Measurements from ENCODE around the gene WWOX.

The WWOX gene

GRCh38 chr16:78065319-78065718 lies 34.1 kb upstream of the WWOX start:
- no peak for DNase-seq (ENCODE audit: low read depth)
- TF ChIP-seq MYC (IDR thresholded peaks at IDR 0.05; ENCODE audit: low read depth, low read length), result no peak
- TF ChIP-seq POLR2A (IDR thresholded peaks at IDR 0.05; ENCODE audit: extremely low read depth, insufficient read length), result no peak
- TF ChIP-seq CTCF (IDR thresholded peaks at IDR 0.05; ENCODE audit: low read depth, low read length), result no peak
- H3K4me3 ChIP-seq (ENCODE audit: low read depth, low read length), result no peak overlapping the region

GRCh38 chr16:78069913-78070312 lies 29.5 kb upstream of the WWOX start:
- TF ChIP-seq MAX (IDR thresholded peaks at IDR 0.05; ENCODE audit: low read depth, low read length) (no peak), MYC (IDR thresholded peaks at IDR 0.05; ENCODE audit: low read depth, low read length) (no peak), POLR2A (IDR thresholded peaks at IDR 0.05; ENCODE audit: extremely low read depth, insufficient read length) (no peak), CTCF (IDR thresholded peaks at IDR 0.05; ENCODE audit: low read depth, low read length) (no peak)
- no peak for DNase-seq (ENCODE audit: low read depth)
- H3K4me3 ChIP-seq (ENCODE audit: low read depth, low read length), result no peak overlapping the region

- H3K4me3 ChIP-seq (ENCODE audit: low read depth, low read length), result no peak overlapping the region
- no peak for DNase-seq (ENCODE audit: low read depth)
- TF ChIP-seq MAX (IDR thresholded peaks at IDR 0.05; ENCODE audit: low read depth, low read length) (no peak), MYC (IDR thresholded peaks at IDR 0.05; ENCODE audit: low read depth, low read length) (no peak), POLR2A (IDR thresholded peaks at IDR 0.05; ENCODE audit: extremely low read depth, insufficient read length) (no peak), CTCF (IDR thresholded peaks at IDR 0.05; ENCODE audit: low read depth, low read length) (no peak)
These were observed 27.2 kb upstream of the WWOX start for GRCh38 chr16:78072275-78072674.

GRCh38 chr16:78075800-78076199 lies 23.7 kb upstream of the WWOX start:
- TF ChIP-seq POLR2A (IDR thresholded peaks at IDR 0.05; ENCODE audit: extremely low read depth, insufficient read length) (no peak), MAX (IDR thresholded peaks at IDR 0.05; ENCODE audit: low read depth, low read length) (no peak), MYC (IDR thresholded peaks at IDR 0.05; ENCODE audit: low read depth, low read length) (no peak), CTCF (IDR thresholded peaks at IDR 0.05; ENCODE audit: low read depth, low read length) (no peak)
- no peak for DNase-seq (ENCODE audit: low read depth)
- H3K4me3 ChIP-seq (ENCODE audit: low read depth, low read length), result no peak overlapping the region

- no peak overlapping the region for H3K4me3 ChIP-seq (ENCODE audit: low read depth, low read length)
- TF ChIP-seq MAX (IDR thresholded peaks at IDR 0.05; ENCODE audit: low read depth, low read length) (no peak), CTCF (IDR thresholded peaks at IDR 0.05; ENCODE audit: low read depth, low read length) (no peak), POLR2A (IDR thresholded peaks at IDR 0.05; ENCODE audit: extremely low read depth, insufficient read length) (no peak), MYC (IDR thresholded peaks at IDR 0.05; ENCODE audit: low read depth, low read length) (no peak)
- DNase-seq (ENCODE audit: low read depth), result no peak
These were observed 18.1 kb upstream of the WWOX start for GRCh38 chr16:78081341-78081740.

GRCh38 chr16:78091419-78091818 lies 8.0 kb upstream of the WWOX start:
- DNase-seq (ENCODE audit: low read depth), result no peak
- no peak overlapping the region for H3K4me3 ChIP-seq (ENCODE audit: low read depth, low read length)
- no peak for TF ChIP-seq MYC (IDR thresholded peaks at IDR 0.05; ENCODE audit: low read depth, low read length)
- no peak for TF ChIP-seq CTCF (IDR thresholded peaks at IDR 0.05; ENCODE audit: low read depth, low read length)
- no peak for TF ChIP-seq POLR2A (IDR thresholded peaks at IDR 0.05; ENCODE audit: extremely low read depth, insufficient read length)
- no peak for TF ChIP-seq MAX (IDR thresholded peaks at IDR 0.05; ENCODE audit: low read depth, low read length)

Measured in NB4 (cell line).